ENCODE results near the gene MDM2. TPM values are rescaled to one million over a fixed set of nuclear protein-coding genes. Genes with fewer than 3 reads are reported as not detected.
A peak's percentile ranks its signal among the peaks of the same experiment; 100 is the strongest.

The MDM2 gene
- 147 and 155 TPM in 2 replicates for total RNA-seq (2014; rRNA removed; shearing (Covaris generic))
- polyA plus RNA-seq (2015; cell fraction: cytosol; rRNA removed) = 47.5 and 68.3 TPM in 2 replicates
- polyA plus RNA-seq (2015; cell fraction: nucleus; rRNA removed) = 85.2 and 95.6 TPM in 2 replicates

DNA sequence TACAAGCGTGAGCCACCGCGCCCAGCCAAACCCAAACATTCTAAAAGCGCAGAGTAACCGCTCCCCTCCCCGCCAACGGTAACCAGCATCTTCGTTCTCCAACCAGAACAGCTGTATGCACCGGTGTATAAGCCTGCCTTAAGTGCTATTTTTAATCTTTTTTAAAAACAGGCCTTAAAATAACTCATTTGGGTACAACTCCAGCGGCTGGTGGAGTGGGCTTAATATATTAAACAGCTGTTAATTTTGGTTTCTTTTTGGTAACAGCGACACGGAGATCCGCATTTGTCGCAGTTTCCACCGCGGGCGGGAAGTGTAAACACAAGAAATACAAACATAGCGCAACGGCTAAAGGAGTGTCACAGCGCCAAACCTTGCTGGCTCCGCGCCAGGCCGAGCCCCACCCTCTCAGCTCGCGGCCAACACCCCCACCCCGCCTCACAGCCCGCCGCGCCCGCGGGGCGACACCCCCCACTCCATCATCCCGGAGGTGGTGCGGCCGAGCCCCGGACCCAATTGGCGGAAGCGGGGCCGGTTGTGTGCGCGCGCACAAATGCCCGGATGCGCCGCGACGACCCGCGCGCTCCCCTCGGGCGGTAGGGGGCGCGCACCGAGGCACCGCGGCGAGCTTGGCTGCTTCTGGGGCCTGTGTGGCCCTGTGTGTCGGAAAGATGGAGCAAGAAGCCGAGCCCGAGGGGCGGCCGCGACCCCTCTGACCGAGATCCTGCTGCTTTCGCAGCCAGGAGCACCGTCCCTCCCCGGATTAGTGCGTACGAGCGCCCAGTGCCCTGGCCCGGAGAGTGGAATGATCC lies at the start of gene MDM2:
Gene MDM2, plus strand, starts transcription at position 602 of the 812 bp plus-strand sequence. CDS start 301 bp downstream, outside the sequence.
- DNase-seq (ENCODE audit: low read depth, low spot score) = peak; percentile 88
- in situ Hi-C loops (cut with HindIII; ENCODE audit: low pct_unique_long_range_greater_than_20kb, low sequenced_read_pairs) = no loop called here

DNA sequence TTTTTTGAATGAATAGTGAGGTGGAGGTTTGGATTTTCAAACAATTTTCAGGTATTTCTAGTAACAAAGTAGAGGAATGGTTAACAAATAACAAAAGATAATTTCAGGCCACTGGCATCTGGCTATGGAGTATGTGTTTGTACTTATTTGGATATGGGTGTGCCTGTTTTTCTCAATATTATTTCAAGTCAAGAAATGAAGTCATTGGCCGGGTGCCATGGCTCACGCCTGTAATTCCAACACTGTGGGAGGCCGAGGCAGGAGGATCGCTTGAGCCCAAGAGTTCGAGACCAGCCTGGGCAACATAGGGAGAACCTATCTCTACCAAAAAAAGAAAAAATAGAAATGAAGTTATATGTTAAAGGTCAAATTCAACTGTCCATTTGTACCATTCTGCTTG lies 48.1 kb upstream of the MDM2 start:
- in situ Hi-C loops (cut with HindIII; ENCODE audit: low pct_unique_long_range_greater_than_20kb, low sequenced_read_pairs) = no loop called here
- no peak for DNase-seq (ENCODE audit: low read depth, low spot score)

DNA sequence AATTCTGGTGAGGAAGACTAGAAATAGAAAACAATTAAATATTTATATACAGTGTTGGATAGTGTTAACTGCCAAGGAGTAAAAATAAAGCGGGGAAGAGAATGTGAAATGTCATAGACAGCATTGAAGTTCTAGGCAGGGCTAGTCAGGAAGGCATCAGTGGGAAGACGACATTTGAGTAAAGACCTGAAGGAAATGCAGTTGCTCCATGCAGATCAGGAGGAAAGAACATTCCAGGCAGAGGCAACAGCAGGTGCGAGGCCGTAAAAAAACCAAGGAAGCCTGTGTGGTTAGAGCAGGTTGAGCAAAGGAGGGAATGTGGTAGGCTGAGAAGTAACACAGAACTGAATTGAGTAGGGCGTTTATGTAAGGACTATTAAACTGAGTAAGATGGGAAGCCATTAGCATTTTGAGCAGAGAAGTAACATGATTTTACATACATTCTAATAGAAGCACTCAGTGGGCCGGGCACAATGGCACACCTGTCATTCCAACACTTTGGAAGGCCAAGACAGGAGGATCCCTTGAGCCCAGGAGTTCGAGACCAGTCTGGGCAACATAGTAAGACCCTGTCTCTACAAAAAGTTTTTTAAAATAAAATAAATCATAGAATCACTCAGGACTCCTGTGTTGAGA lies 47.1 kb upstream of the MDM2 start:
- in situ Hi-C loops (cut with HindIII; ENCODE audit: low pct_unique_long_range_greater_than_20kb, low sequenced_read_pairs) = no loop called here
- no peak for DNase-seq (ENCODE audit: low read depth, low spot score)

DNA sequence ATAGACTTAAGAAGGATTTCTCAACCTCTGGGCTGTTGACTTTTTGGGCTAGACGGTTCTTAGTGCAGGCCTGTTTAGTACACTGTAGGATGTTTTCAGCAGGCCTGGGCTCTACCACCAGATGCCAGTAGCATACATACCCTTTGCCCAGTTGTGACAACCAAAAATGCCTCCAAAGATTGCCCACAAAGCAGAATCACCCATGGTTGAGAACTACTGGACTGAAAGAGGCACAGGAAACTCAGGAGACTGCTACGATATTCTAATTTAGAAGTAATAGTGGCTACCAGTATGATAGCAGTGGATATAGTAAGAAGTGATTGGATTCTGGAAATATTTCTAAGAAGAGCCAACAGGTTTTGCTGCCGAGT lies 46.5 kb upstream of the MDM2 start:
- in situ Hi-C loops (cut with HindIII; ENCODE audit: low pct_unique_long_range_greater_than_20kb, low sequenced_read_pairs) = no loop called here
- DNase-seq (ENCODE audit: low read depth, low spot score) = no peak

DNA sequence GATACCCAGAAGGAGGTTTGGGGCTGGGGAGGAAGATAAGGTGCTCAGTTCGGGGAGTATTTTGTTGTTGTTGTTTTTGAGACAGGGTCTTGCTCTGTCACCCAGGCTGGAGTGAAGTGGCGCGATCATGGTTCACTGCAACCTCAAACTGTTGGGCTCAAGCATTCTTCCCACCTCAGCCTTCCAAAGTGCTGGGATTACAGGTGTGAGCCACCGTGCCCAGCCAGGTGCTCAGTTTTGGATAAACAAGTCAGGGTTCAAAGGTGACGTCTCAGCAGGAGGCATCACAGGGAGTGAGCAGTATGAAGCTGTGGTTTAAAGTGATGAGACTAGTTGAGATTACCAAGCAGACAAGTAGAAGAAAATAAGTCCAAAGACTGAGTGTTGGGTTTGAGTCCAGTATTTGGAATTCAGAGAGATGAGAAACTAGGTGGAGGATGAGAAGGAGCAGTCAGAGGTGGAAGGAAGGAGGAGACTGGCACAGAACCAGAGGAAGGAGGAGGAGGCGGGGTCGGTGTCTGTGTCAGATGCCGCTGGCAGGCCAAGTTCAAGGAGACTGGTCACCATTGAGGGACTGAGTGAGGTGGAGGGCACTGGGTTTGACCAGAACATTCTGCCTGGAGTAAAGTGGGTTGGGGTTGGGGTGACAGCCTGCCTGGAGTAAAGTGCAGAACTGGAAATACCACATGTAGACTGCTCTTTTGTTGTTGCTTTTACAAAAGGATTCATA lies 45.9 kb upstream of the MDM2 start:
- no peak for DNase-seq (ENCODE audit: low read depth, low spot score)
- in situ Hi-C loops (cut with HindIII; ENCODE audit: low pct_unique_long_range_greater_than_20kb, low sequenced_read_pairs) = no loop called here

DNA sequence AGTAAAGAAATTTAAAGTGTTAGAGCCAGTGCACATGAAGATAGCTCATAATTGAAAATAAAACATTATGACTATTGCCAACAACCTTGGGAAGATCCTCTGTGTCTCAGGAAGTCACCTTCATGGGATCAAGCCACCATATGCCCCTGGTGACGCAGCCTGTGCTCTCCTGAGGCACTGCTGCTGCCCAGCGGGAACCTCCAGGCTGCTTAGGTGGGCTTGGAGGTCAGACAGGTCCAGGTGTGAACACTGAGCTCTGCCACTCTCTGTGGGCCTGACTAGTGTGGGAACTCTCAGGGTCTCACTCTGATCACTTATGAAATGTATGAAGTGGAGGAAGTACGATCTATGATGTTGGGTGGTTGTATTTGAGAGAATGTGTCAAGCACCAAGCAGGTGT lies 45.3 kb upstream of the MDM2 start:
- no peak for DNase-seq (ENCODE audit: low read depth, low spot score)
- in situ Hi-C loops (cut with HindIII; ENCODE audit: low pct_unique_long_range_greater_than_20kb, low sequenced_read_pairs) = no loop called here

DNA sequence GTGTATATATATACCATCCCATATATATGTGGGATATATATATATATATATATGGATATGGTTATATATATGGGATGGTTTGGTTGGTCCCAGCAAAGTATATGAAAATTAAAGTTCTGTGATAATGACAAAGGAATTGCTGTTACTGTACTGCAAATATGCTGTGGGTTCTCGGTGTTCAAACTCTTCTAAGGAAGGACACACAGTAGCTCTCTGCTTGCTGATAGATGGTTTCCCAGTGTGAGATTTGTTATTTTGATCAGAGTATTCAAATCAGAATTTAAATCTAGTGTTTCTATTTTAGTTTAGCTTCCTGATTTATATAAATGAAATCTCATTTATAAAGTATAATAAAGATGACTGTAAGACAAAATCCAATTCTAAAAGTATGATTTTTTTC lies 42.3 kb upstream of the MDM2 start:
- no peak for DNase-seq (ENCODE audit: low read depth, low spot score)
- in situ Hi-C loops (cut with HindIII; ENCODE audit: low pct_unique_long_range_greater_than_20kb, low sequenced_read_pairs) = no loop called here

DNA sequence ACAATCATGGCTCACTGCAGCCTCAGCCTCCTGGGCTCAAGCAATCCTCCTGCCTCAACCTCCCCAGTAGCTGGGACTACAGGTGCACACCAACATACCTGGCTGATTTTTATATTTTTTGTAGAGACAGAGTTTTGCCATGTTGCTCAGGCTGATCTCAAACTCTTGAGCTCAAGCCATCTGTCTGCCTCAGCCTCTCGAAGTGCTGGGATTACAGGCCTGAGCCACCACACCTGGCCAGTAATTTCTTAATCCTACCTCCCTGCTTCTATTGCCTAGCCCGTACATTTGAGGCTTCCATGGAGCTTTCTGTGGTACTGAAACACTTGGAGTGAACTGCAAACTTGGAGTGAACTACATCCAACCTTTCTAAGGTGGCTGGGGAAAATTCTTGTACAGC lies 41.3 kb upstream of the MDM2 start:
- in situ Hi-C loops (cut with HindIII; ENCODE audit: low pct_unique_long_range_greater_than_20kb, low sequenced_read_pairs) = no loop called here
- no peak for DNase-seq (ENCODE audit: low read depth, low spot score)

DNA sequence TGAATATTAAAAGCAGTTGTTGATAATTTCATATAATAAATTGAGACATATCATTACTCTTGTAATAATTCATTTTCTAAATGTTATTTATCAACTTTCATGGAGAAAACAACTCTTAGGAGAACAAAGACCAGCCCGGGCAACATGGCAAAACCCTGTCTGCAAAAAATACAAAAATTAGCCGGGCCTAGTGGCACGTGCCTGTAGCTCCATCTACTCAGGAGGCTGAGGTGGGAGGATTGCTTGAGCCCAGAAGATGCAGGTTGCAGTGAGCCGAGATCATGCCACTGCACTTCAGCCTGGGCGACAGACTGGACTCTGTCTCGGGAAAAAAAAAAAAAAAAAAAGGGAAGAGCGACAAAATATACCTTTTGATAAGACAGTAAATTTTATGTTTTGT lies 40.8 kb upstream of the MDM2 start:
- in situ Hi-C loops (cut with HindIII; ENCODE audit: low pct_unique_long_range_greater_than_20kb, low sequenced_read_pairs) = no loop called here
- DNase-seq (ENCODE audit: low read depth, low spot score) = no peak

DNA sequence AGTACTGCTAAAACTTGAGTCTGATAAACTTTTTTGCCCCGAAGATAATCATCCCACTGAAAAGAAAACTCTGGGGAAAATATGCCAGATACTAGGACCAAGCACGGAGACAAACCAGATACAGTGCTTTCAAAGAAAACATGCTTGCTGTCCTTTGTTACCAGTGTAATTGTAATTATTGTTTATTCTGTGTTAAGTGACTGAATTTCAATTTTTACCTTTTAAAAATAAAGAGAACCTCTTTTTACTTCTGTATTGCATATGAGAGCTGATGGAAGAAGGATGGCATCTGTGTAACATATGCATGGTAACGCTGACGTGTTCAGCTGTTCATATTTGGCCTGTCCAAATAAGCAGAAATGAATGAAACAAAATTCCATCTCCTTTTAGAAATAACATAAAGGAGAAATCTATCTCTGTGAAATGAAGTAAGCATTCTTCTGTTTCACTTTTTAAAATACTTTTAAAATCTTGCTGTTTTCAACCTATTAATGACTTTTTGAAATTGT lies 39.5 kb upstream of the MDM2 start:
- in situ Hi-C loops (cut with HindIII; ENCODE audit: low pct_unique_long_range_greater_than_20kb, low sequenced_read_pairs) = no loop called here
- DNase-seq (ENCODE audit: low read depth, low spot score) = no peak

DNA sequence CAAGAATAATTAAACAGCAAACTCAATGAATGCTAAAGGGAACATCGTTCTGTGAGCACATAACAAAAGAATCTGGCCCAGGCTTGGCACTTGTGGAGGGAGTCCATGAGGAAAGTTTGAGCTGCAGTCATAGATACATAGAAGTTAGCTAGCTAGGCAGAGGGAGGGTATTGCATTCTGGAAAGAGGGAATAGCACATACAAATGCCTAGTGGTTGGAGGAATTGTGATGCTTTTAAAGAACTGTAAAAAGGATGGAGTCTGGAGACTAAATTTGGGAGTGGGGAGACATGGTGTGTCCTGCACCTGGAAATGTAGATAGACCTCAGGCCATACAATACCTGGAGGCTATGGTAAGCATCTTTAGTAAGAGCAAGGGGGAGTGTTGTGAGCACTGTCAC lies 38.0 kb upstream of the MDM2 start:
- no peak for DNase-seq (ENCODE audit: low read depth, low spot score)
- in situ Hi-C loops (cut with HindIII; ENCODE audit: low pct_unique_long_range_greater_than_20kb, low sequenced_read_pairs) = no loop called here

DNA sequence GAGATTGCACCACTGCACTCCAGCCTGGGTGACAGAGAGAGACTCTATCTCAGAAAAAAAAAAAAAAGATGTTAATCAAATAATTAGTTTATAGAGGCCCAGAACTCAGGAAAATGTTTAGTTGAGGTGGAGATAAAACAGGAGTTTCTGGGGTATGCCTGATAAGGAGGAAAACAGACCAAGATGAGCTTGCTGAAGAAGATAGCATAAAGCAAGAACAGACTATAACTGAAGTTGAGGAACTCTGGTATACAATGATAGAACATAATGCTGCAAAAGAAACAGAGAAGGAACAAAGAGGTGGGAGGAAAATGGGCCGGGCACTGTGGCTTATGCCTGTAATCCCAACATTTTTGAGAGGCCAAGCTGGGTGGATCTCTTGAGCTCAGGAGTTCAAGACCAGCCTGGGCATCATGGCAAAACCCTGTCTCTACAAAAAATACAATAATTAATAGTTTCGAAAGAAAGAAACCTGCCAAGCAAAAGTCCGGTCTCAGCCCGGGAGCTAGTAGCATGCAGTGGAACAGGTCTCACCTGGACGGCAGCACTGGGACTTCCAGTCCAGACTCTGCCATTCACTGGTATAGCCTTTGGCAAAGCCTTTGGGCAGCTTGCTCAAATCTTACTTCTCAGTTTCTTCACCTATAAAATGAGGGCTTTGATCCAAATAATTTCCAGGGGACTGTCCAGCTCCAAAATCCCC lies 36.6 kb upstream of the MDM2 start:
- in situ Hi-C loops (cut with HindIII; ENCODE audit: low pct_unique_long_range_greater_than_20kb, low sequenced_read_pairs) = no loop called here
- DNase-seq (ENCODE audit: low read depth, low spot score) = no peak

DNA sequence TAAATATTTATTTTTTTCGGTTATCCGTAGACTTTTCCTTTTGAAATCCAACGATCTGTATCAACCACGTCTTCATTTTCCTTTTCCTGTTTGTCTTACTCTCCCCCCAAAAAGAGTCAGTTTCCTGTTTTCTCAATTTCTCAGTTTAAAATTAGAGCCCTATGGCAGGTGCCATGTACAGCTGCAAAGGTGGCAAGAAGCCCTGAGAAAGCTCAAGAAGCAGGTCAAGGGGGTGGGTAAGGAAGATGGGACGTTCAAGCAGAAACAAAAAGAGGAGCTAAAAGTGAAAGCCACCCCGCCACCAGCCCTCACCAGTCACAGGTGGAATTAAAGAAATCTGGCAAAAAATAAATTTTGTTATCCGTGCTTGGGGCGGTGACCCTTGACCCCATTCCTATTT lies 35.3 kb upstream of the MDM2 start:
- in situ Hi-C loops (cut with HindIII; ENCODE audit: low pct_unique_long_range_greater_than_20kb, low sequenced_read_pairs) = no loop called here
- no peak for DNase-seq (ENCODE audit: low read depth, low spot score)

DNA sequence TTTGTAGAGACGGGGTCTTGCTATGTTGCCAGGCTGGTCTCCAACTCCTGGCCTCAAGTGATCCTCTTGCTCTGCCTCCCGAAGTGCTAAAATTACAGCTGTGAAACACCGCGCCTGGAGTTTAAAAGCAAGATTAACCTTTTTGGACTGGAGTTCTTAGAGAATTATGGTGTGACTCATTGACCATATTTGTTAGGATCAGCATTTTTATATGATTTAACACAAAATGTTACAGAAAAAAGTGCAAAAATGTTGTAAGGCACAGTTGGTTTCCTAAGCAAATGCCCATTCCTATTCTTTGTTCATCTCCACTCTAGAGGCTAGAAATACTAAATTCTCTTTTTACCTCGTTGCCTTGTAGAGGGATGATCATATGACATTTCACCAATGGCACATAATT lies 34.4 kb upstream of the MDM2 start:
- no peak for DNase-seq (ENCODE audit: low read depth, low spot score)
- in situ Hi-C loops (cut with HindIII; ENCODE audit: low pct_unique_long_range_greater_than_20kb, low sequenced_read_pairs) = no loop called here

DNA sequence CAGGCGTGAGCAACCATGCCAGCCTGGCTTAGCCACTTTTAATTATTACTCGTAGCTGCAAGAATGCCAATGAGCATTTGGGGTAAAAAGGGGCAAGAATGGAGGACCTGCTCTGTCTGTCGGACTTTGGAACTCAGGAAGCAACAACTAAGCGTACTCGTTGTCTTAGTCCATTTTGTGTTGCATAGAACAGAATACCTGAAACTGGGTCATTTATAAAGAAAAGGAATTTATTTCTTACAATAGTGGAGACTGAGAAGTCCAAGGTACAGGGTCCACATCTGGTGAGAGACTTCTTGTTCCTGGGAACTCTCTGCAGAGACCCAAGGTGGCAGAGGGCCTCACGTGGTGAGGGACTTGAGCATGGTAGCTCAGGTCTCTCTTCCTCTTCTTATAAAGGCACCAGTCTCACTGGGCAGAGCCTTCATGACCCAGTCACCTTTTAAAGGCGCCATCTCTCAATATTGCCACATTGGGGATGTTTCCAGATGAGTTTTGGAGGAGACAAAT lies 32.8 kb upstream of the MDM2 start:
- in situ Hi-C loops (cut with HindIII; ENCODE audit: low pct_unique_long_range_greater_than_20kb, low sequenced_read_pairs) = no loop called here
- no peak for DNase-seq (ENCODE audit: low read depth, low spot score)

DNA sequence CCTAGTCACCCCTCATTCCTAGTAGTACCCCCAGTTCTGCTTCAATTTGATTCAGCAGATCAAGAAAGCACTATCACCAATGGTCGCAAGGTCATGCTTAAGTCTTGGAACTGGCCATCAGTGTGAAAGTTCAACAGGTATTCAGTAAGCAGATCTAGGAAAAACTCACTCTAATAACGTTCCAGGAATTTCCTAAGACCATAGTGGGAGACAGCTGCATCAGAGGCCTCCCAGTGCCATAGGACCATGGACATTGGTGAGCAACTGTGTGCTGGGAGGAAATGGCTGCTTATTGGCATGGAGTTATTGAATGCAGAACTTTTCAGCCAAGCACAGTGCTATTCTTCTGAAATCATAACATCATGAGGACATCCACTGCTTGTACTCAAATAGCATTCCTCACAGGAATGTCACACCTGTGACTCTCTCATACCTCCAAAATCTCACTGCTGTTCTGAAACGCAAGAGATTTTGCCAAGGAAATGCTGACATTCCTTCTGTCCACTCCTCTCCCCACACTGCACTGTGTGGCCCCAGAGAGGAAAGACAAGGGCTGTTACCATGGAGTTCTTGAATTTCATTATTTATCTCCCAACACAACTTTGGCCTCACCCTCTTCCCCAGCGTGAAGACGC lies 30.9 kb upstream of the MDM2 start:
- in situ Hi-C loops (cut with HindIII; ENCODE audit: low pct_unique_long_range_greater_than_20kb, low sequenced_read_pairs) = no loop called here
- DNase-seq (ENCODE audit: low read depth, low spot score) = no peak

DNA sequence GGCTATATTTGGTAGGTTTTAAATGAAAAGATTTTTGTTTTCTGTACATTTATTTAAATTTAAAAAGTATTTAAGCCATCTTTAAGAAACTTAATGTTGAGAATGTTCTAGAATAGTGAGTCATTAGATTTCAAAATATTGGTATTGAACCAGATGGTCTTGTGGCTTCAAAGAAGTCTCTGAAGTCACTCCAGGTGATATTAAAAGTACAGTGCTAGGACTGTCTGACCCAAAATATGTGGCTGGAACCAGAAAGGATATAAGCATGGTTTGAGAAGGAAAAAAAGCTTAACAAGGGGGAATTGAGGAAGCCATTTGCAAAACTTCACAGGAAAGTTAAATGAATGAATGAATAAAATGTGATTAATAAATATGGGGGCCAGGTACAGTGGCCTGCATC lies 28.7 kb upstream of the MDM2 start:
- in situ Hi-C loops (cut with HindIII; ENCODE audit: low pct_unique_long_range_greater_than_20kb, low sequenced_read_pairs) = no loop called here
- no peak for DNase-seq (ENCODE audit: low read depth, low spot score)

Measured in SK-MEL-5 (cell line).